Islet precursor cell (in vitro differentiated cells): ENCODE data around the gene EBF3.

Experiments
- DNase-seq: peaks from one replicate; pipeline ENCODE4 v3.0.0-alpha.2; 2018

EBF3 gene

GRCh38 chr10:129887986-129888783, 75.9 kb downstream of the EBF3 start:
- no peak for DNase-seq

- DNase-seq, result no peak
Measured at GRCh38 chr10:129887381-129887905, 76.6 kb downstream of the EBF3 start.

- no peak for DNase-seq
Measured at GRCh38 chr10:129886263-129886662, 77.8 kb downstream of the EBF3 start.

GRCh38 chr10:129885526-129885925, 78.5 kb downstream of the EBF3 start:
- no peak for DNase-seq

- no peak for DNase-seq
Measured at GRCh38 chr10:129884398-129885078, 79.5 kb downstream of the EBF3 start.

GRCh38 chr10:129883626-129884397, 80.3 kb downstream of the EBF3 start:
- DNase-seq, result no peak

GRCh38 chr10:129883029-129883428, 81.0 kb downstream of the EBF3 start:
- DNase-seq, result no peak

- DNase-seq, result no peak
Measured at GRCh38 chr10:129882291-129883010, 81.6 kb downstream of the EBF3 start.

GRCh38 chr10:129881641-129882040, 82.4 kb downstream of the EBF3 start:
- no peak for DNase-seq

GRCh38 chr10:129880191-129880870, 83.7 kb downstream of the EBF3 start:
- no peak for DNase-seq

GRCh38 chr10:129879655-129880054, 84.4 kb downstream of the EBF3 start:
- DNase-seq, result no peak

GRCh38 chr10:129878835-129879234, 85.2 kb downstream of the EBF3 start:
- no peak for DNase-seq

- no peak for DNase-seq
Measured at GRCh38 chr10:129877773-129878371, 86.2 kb downstream of the EBF3 start.

GRCh38 chr10:129876838-129877237, 87.2 kb downstream of the EBF3 start:
- DNase-seq, result no peak

- no peak for DNase-seq
Measured at GRCh38 chr10:129875993-129876726, 87.9 kb downstream of the EBF3 start.

- no peak for DNase-seq
Measured at GRCh38 chr10:129873351-129873750, 90.7 kb downstream of the EBF3 start.

GRCh38 chr10:129871966-129872365, 92.1 kb downstream of the EBF3 start:
- no peak for DNase-seq

- DNase-seq, result no peak
Measured at GRCh38 chr10:129870961-129871621, 93.0 kb downstream of the EBF3 start.

- DNase-seq, result no peak
Measured at GRCh38 chr10:129870474-129870757, 93.7 kb downstream of the EBF3 start.
